Epidermal melanocyte (primary cell): Measurements from ENCODE around the gene CALHM5.

Experiments used
- DNase-seq: peaks from one replicate; pipeline ENCODE4 v3.0.0; 2011; ENCODE audit warnings: low spot score; ENCODE audit not compliant: insufficient read length

The CALHM5 gene

GRCh38 chr6:116545651-116546050 lies 34.2 kb downstream of the CALHM5 start, which contains the start of gene TRAPPC3L:
Gene TRAPPC3L (minus strand): TSS chr6:116545684. CDS start chr6:116545514, 170 bp downstream.
- DNase-seq: no peak

- no peak for DNase-seq
Observed at GRCh38 chr6:116547358-116547757, 35.9 kb downstream of the CALHM5 start.

GRCh38 chr6:116550796-116551195 lies 39.4 kb downstream of the CALHM5 start:
- DNase-seq: no peak

GRCh38 chr6:116553451-116553850 lies 42.0 kb downstream of the CALHM5 start, which contains the start of gene CALHM4:
Gene CALHM4 (plus strand): TSS chr6:116553751. CDS start chr6:116553794, 43 bp downstream.
- DNase-seq: no peak

- DNase-seq: no peak
Observed at GRCh38 chr6:116556065-116556464, 44.6 kb downstream of the CALHM5 start.

- no peak for DNase-seq
Observed at GRCh38 chr6:116556814-116557415, 45.5 kb downstream of the CALHM5 start.

GRCh38 chr6:116557893-116558292 lies 46.5 kb downstream of the CALHM5 start:
- DNase-seq: no peak

- no peak for DNase-seq
Observed at GRCh38 chr6:116560130-116560529, 48.7 kb downstream of the CALHM5 start.

GRCh38 chr6:116561377-116562018 lies 50.1 kb downstream of the CALHM5 start:
- peak; percentile 57 for DNase-seq

- DNase-seq: no peak
Observed at GRCh38 chr6:116562019-116562403, 50.6 kb downstream of the CALHM5 start.

GRCh38 chr6:116562614-116563013 lies 51.2 kb downstream of the CALHM5 start:
- DNase-seq: no peak

GRCh38 chr6:116563830-116564229 lies 52.4 kb downstream of the CALHM5 start:
- no peak for DNase-seq

- DNase-seq: no peak
Observed at GRCh38 chr6:116564311-116564710, 52.9 kb downstream of the CALHM5 start.

- DNase-seq: no peak
Observed at GRCh38 chr6:116564921-116565872, 53.8 kb downstream of the CALHM5 start.

GRCh38 chr6:116568111-116568510 lies 56.7 kb downstream of the CALHM5 start:
- no peak for DNase-seq

GRCh38 chr6:116568821-116569755 lies 57.6 kb downstream of the CALHM5 start:
- no peak for DNase-seq

- peak; percentile 89 for DNase-seq
Observed at GRCh38 chr6:116570856-116571682, 59.6 kb downstream of the CALHM5 start, which contains the start of gene RWDD1. Gene RWDD1 (plus strand): TSS chr6:116571504. CDS start chr6:116571583, 79 bp downstream.

GRCh38 chr6:116571683-116572000 lies 60.2 kb downstream of the CALHM5 start:
- no peak for DNase-seq

GRCh38 chr6:116572162-116572561 lies 60.7 kb downstream of the CALHM5 start:
- DNase-seq: peak; percentile 38
